HEK293 (cell line): ENCODE data around the gene PTTG1.
A peak's percentile ranks its signal among the peaks of the same experiment; 100 is the strongest.

Experiments
- CTCF ChIP-seq: fragments of 450-650 bp; formaldehyde crosslinking; IDR thresholded peaks from 2 replicates; pipeline ENCODE4 v1.5.1; 2016; ENCODE audit warnings: missing biosample characterization, missing genetic modification characterization
- MYNN ChIP-seq: fragments of 450-650 bp; formaldehyde crosslinking; IDR thresholded peaks from 2 replicates; pipeline ENCODE4 v1.5.1; 2016; ENCODE audit warnings: missing biosample characterization, missing genetic modification characterization, borderline replicate concordance
- PATZ1 ChIP-seq: fragments of 450-650 bp; formaldehyde crosslinking; IDR thresholded peaks from 2 replicates; pipeline ENCODE4 v1.5.1; 2016; ENCODE audit warnings: missing biosample characterization, missing genetic modification characterization
- PRDM1 ChIP-seq: fragments of 450-650 bp; formaldehyde crosslinking; IDR thresholded peaks from 2 replicates; pipeline ENCODE4; 2016; ENCODE audit warnings: missing biosample characterization, missing genetic modification characterization
- PRDM10 ChIP-seq: fragments of 450-650 bp; formaldehyde crosslinking; IDR thresholded peaks from 2 replicates; pipeline ENCODE4 v1.5.1; 2016; ENCODE audit warnings: missing biosample characterization, missing genetic modification characterization
- RBAK ChIP-seq: fragments of 450-650 bp; formaldehyde crosslinking; IDR thresholded peaks from 2 replicates; pipeline ENCODE4 v1.5.1; 2016; ENCODE audit warnings: missing biosample characterization, missing genetic modification characterization
- TRIM28 ChIP-seq: IDR thresholded peaks from 2 replicates; pipeline ENCODE4 v1.6.1; 2011; ENCODE audit warnings: low read length, control low read depth, borderline replicate concordance
- YY1 ChIP-seq: fragments of 450-650 bp; formaldehyde crosslinking; IDR thresholded peaks from 2 replicates; pipeline ENCODE4 v1.5.1; 2018; ENCODE audit warnings: missing biosample characterization, missing genetic modification characterization
- ZIC2 ChIP-seq: fragments of 450-650 bp; formaldehyde crosslinking; IDR thresholded peaks from 2 replicates; pipeline ENCODE4 v1.5.1; 2016; ENCODE audit warnings: missing biosample characterization, missing genetic modification characterization
- ZNF184 ChIP-seq: fragments of 450-650 bp; IDR thresholded peaks from 2 replicates; pipeline ENCODE4 v1.5.1; 2018; ENCODE audit warnings: missing biosample characterization, mild to moderate bottlenecking, missing genetic modification characterization
- ZNF214 ChIP-seq: fragments of 450-650 bp; formaldehyde crosslinking; IDR thresholded peaks from 2 replicates; pipeline ENCODE4 v1.5.1; 2017; ENCODE audit warnings: missing biosample characterization, mild to moderate bottlenecking, missing genetic modification characterization, borderline replicate concordance
- ZNF274 ChIP-seq, 2 experiments: fragments of 200-500 bp in 1 of 2; fragments of 450-650 bp in 1 of 2; sonication (Bioruptor generic) in 1 of 2; formaldehyde crosslinking in 1 of 2; IDR thresholded peaks; 2 replicates each; pipeline versions ENCODE4 v1.5.1 to v1.6.1; 2014 to 2016; ENCODE audit warnings: borderline replicate concordance in 1 of 2, inconsistent platforms in 1 of 2, low read length in 1 of 2, missing biosample characterization in 1 of 2, missing genetic modification characterization in 1 of 2
- ZNF335 ChIP-seq: fragments of 450-650 bp; formaldehyde crosslinking; conservative IDR thresholded peaks from 2 replicates; pipeline ENCODE4 v1.5.1; 2016; ENCODE audit warnings: missing biosample characterization, missing genetic modification characterization
- ZNF341 ChIP-seq: fragments of 450-650 bp; formaldehyde crosslinking; IDR thresholded peaks from 2 replicates; pipeline ENCODE4; 2016; ENCODE audit warnings: low read depth, missing biosample characterization, missing genetic modification characterization
- ZNF600 ChIP-seq: fragments of 450-650 bp; formaldehyde crosslinking; IDR thresholded peaks from 2 replicates; pipeline ENCODE4 v1.5.1; 2016; ENCODE audit warnings: missing biosample characterization, missing genetic modification characterization
- ZNF654 ChIP-seq: fragments of 450-650 bp; formaldehyde crosslinking; IDR thresholded peaks from 2 replicates; pipeline ENCODE4 v1.5.1; 2016; ENCODE audit warnings: low read depth, missing biosample characterization, missing genetic modification characterization
- ZNF660 ChIP-seq: fragments of 450-650 bp; IDR thresholded peaks from 2 replicates; pipeline ENCODE4 v1.5.1; 2018; ENCODE audit warnings: missing biosample characterization, mild to moderate bottlenecking, missing genetic modification characterization
- TF ChIP-seq, protein P1 (sequence below): fragments of 450-650 bp; formaldehyde crosslinking; IDR thresholded peaks from 2 replicates; pipeline ENCODE4 v1.5.1; 2016; ENCODE audit warnings: missing biosample characterization, missing genetic modification characterization
- TF ChIP-seq, protein P2 (sequence below): fragments of 450-650 bp; formaldehyde crosslinking; IDR thresholded peaks from 2 replicates; pipeline ENCODE4 v1.5.1; 2016; ENCODE audit warnings: missing biosample characterization, missing genetic modification characterization
- TF ChIP-seq, protein P3 (sequence below): fragments of 450-650 bp; formaldehyde crosslinking; IDR thresholded peaks from 2 replicates; pipeline ENCODE4 v1.5.1; 2016; ENCODE audit warnings: missing biosample characterization, missing genetic modification characterization, borderline replicate concordance
- TF ChIP-seq, protein P4 (sequence below): fragments of 450-650 bp; formaldehyde crosslinking; IDR thresholded peaks from 2 replicates; pipeline ENCODE4 v1.5.1; 2016; ENCODE audit warnings: missing biosample characterization, missing genetic modification characterization, borderline replicate concordance

Gene PTTG1

GRCh38 chr5:160439205-160439600, 17.5 kb downstream of the PTTG1 start (continued):
- TF ChIP-seq ZNF660 (peak; percentile 12; the same call in 1 of the 2 replicates), ZNF214 (no peak), PATZ1 (tag by site-specific recombination) (0 out of 2 replicates have a peak, but pooled peaks have one; percentile 9), CTCF (tag by site-specific recombination) (peak; percentile 34), ZNF274 (IDR thresholded peaks at IDR 0.05; ENCODE audit: low read length) (no peak), ZNF274 (tag by site-specific recombination; IDR thresholded peaks at IDR 0.05; ENCODE audit: borderline replicate concordance) (no peak), ZNF335 (peak; percentile 42), YY1 (tag by site-specific recombination) (no peak), MYNN (tag by site-specific recombination) (no peak), ZNF184 (tag by site-specific recombination) (no peak), PRDM10 (tag by site-specific recombination) (peak; percentile 88), RBAK (tag by site-specific recombination) (no peak), TRIM28 (no peak), ZNF654 (tag by site-specific recombination) (peak; percentile 41), PRDM1 (tag by site-specific recombination) (0 out of 2 replicates have a peak, but pooled peaks have one; percentile 28), ZIC2 (tag by site-specific recombination) (peak; percentile 66), ZNF341 (peak; percentile 76), ZNF600 (tag by site-specific recombination) (no peak)
- TF ChIP-seq, protein P1, sequence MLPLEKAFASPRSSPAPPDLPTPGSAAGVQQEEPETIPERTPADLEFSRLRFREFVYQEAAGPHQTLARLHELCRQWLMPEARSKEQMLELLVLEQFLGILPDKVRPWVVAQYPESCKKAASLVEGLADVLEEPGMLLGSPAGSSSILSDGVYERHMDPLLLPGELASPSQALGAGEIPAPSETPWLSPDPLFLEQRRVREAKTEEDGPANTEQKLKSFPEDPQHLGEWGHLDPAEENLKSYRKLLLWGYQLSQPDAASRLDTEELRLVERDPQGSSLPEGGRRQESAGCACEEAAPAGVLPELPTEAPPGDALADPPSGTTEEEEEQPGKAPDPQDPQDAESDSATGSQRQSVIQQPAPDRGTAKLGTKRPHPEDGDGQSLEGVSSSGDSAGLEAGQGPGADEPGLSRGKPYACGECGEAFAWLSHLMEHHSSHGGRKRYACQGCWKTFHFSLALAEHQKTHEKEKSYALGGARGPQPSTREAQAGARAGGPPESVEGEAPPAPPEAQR (tag by site-specific recombination) = no peak
- TF ChIP-seq, protein P2, sequence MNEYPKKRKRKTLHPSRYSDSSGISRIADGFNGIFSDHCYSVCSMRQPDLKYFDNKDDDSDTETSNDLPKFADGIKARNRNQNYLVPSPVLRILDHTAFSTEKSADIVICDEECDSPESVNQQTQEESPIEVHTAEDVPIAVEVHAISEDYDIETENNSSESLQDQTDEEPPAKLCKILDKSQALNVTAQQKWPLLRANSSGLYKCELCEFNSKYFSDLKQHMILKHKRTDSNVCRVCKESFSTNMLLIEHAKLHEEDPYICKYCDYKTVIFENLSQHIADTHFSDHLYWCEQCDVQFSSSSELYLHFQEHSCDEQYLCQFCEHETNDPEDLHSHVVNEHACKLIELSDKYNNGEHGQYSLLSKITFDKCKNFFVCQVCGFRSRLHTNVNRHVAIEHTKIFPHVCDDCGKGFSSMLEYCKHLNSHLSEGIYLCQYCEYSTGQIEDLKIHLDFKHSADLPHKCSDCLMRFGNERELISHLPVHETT (tag by site-specific recombination) = no peak
- TF ChIP-seq, protein P3, sequence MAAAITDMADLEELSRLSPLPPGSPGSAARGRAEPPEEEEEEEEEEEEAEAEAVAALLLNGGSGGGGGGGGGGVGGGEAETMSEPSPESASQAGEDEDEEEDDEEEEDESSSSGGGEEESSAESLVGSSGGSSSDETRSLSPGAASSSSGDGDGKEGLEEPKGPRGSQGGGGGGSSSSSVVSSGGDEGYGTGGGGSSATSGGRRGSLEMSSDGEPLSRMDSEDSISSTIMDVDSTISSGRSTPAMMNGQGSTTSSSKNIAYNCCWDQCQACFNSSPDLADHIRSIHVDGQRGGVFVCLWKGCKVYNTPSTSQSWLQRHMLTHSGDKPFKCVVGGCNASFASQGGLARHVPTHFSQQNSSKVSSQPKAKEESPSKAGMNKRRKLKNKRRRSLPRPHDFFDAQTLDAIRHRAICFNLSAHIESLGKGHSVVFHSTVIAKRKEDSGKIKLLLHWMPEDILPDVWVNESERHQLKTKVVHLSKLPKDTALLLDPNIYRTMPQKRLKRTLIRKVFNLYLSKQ (tag by site-specific recombination) = no peak
- TF ChIP-seq, protein P4, sequence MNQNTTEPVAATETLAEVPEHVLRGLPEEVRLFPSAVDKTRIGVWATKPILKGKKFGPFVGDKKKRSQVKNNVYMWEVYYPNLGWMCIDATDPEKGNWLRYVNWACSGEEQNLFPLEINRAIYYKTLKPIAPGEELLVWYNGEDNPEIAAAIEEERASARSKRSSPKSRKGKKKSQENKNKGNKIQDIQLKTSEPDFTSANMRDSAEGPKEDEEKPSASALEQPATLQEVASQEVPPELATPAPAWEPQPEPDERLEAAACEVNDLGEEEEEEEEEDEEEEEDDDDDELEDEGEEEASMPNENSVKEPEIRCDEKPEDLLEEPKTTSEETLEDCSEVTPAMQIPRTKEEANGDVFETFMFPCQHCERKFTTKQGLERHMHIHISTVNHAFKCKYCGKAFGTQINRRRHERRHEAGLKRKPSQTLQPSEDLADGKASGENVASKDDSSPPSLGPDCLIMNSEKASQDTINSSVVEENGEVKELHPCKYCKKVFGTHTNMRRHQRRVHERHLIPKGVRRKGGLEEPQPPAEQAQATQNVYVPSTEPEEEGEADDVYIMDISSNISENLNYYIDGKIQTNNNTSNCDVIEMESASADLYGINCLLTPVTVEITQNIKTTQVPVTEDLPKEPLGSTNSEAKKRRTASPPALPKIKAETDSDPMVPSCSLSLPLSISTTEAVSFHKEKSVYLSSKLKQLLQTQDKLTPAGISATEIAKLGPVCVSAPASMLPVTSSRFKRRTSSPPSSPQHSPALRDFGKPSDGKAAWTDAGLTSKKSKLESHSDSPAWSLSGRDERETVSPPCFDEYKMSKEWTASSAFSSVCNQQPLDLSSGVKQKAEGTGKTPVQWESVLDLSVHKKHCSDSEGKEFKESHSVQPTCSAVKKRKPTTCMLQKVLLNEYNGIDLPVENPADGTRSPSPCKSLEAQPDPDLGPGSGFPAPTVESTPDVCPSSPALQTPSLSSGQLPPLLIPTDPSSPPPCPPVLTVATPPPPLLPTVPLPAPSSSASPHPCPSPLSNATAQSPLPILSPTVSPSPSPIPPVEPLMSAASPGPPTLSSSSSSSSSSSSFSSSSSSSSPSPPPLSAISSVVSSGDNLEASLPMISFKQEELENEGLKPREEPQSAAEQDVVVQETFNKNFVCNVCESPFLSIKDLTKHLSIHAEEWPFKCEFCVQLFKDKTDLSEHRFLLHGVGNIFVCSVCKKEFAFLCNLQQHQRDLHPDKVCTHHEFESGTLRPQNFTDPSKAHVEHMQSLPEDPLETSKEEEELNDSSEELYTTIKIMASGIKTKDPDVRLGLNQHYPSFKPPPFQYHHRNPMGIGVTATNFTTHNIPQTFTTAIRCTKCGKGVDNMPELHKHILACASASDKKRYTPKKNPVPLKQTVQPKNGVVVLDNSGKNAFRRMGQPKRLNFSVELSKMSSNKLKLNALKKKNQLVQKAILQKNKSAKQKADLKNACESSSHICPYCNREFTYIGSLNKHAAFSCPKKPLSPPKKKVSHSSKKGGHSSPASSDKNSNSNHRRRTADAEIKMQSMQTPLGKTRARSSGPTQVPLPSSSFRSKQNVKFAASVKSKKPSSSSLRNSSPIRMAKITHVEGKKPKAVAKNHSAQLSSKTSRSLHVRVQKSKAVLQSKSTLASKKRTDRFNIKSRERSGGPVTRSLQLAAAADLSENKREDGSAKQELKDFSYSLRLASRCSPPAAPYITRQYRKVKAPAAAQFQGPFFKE (tag by site-specific recombination) = no peak
